ENCODE data around the gene PRR15. TPM values are rescaled to one million over a fixed set of nuclear protein-coding genes. Genes with fewer than 3 reads are reported as not detected.
A peak's percentile ranks its signal among the peaks of the same experiment; 100 is the strongest.
"Not testable (repeated sequence)": the region's sequence is repeated elsewhere in the genome, so short reads cannot be mapped to it uniquely, and the experiment has no call there.

The PRR15 gene
- total RNA-seq, 1 experiment from 2014 or later, result 22.6 TPM

- Histone ChIP-seq H3K36me3 (ENCODE audit: control insufficient read depth, insufficient read depth, low read length) (no peaks in the 10 kb centered on the region), H3K9me3 (no peaks in the 10 kb centered on the region; the same call in 1 of the 2 replicates), H3K4me3 (ENCODE audit: low read depth, low read length) (no peak overlapping the region), H3K4me1 (no peaks in the 10 kb centered on the region), H3K27me3 (replicated peaks; ENCODE audit: control insufficient read depth, insufficient read depth, low read length) (no peaks in the 10 kb centered on the region)
- Mint-ChIP-seq H3K27ac (ENCODE audit: unreplicated experiment) (no peak overlapping the region), H3K4me1 (ENCODE audit: low read depth, unreplicated experiment) (no peaks in the 10 kb centered on the region), H3K27me3 (ENCODE audit: insufficient read depth, unreplicated experiment) (no peaks in the 10 kb centered on the region), H3K4me3 (ENCODE audit: unreplicated experiment) (no peak overlapping the region), H3K9me3 (ENCODE audit: unreplicated experiment) (peaks cover 9% of the 10 kb centered on the region), H3K36me3 (ENCODE audit: insufficient read depth, unreplicated experiment) (no peaks in the 10 kb centered on the region)
- CTCF ChIA-PET, result no interaction called here
- no peak for DNase-seq
- POLR2A ChIA-PET, result no interaction called here
- intact Hi-C loops (cut with micrococcal nuclease; ENCODE audit: unreplicated experiment), result no loop called here
- no peak for TF ChIP-seq CTCF (IDR thresholded peaks at IDR 0.05; ENCODE audit: insufficient read depth in 1 of 2, low read depth in 1 of 2, low read length in 1 of 2, severe bottlenecking in 1 of 2, unreplicated experiment in 1 of 2)
- BruUV-seq (replicated peaks), result no TSS peak
Observed at GRCh38 chr7:29523728-29524127, 39.9 kb upstream of the PRR15 start.

GRCh38 chr7:29527505-29528108, 36.0 kb upstream of the PRR15 start:
- H3K4me1 Mint-ChIP-seq (ENCODE audit: low read depth, unreplicated experiment), result no peaks in the 10 kb centered on the region
- BruUV-seq (replicated peaks), result no TSS peak
- DNase-seq, result no peak
- Histone ChIP-seq H3K36me3 (ENCODE audit: control insufficient read depth, insufficient read depth, low read length) (no peaks in the 10 kb centered on the region), H3K4me1 (no peaks in the 10 kb centered on the region), H3K9me3 (no peaks in the 10 kb centered on the region), H3K4me3 (ENCODE audit: low read depth, low read length) (no peak overlapping the region), H3K27me3 (replicated peaks; ENCODE audit: control insufficient read depth, insufficient read depth, low read length) (no peaks in the 10 kb centered on the region)
- CTCF ChIA-PET, result no interaction called here
- H3K36me3 Mint-ChIP-seq (ENCODE audit: insufficient read depth, unreplicated experiment), result no peaks in the 10 kb centered on the region
- H3K27ac Mint-ChIP-seq (ENCODE audit: unreplicated experiment), result no peak overlapping the region
- no peak for TF ChIP-seq CTCF (IDR thresholded peaks at IDR 0.05; ENCODE audit: insufficient read depth in 1 of 2, low read depth in 1 of 2, low read length in 1 of 2, severe bottlenecking in 1 of 2, unreplicated experiment in 1 of 2)
- intact Hi-C loops (cut with micrococcal nuclease; ENCODE audit: unreplicated experiment), result no loop called here
- H3K9me3 Mint-ChIP-seq (ENCODE audit: unreplicated experiment), result no peaks in the 10 kb centered on the region
- POLR2A ChIA-PET, result no interaction called here
- H3K4me3 Mint-ChIP-seq (ENCODE audit: unreplicated experiment), result no peak overlapping the region
- no peaks in the 10 kb centered on the region for H3K27me3 Mint-ChIP-seq (ENCODE audit: insufficient read depth, unreplicated experiment)

- POLR2A ChIA-PET; H3K4me1 Mint-ChIP-seq (ENCODE audit: low read depth, unreplicated experiment); H3K27ac Mint-ChIP-seq (ENCODE audit: unreplicated experiment); H3K4me1 ChIP-seq; H3K36me3 Mint-ChIP-seq (ENCODE audit: insufficient read depth, unreplicated experiment); H3K36me3 ChIP-seq (ENCODE audit: control insufficient read depth, insufficient read depth, low read length); BruUV-seq (replicated peaks); H3K27me3 ChIP-seq (replicated peaks; ENCODE audit: control insufficient read depth, insufficient read depth, low read length); H3K9me3 Mint-ChIP-seq (ENCODE audit: unreplicated experiment); H3K4me3 ChIP-seq (ENCODE audit: low read depth, low read length); CTCF ChIA-PET; H3K4me3 Mint-ChIP-seq (ENCODE audit: unreplicated experiment); intact Hi-C loops (cut with micrococcal nuclease; ENCODE audit: unreplicated experiment); H3K27me3 Mint-ChIP-seq (ENCODE audit: insufficient read depth, unreplicated experiment); H3K9me3 ChIP-seq: not testable (repeated sequence)
- peak in 1 of 2 experiments; percentile 7 for DNase-seq
Observed at GRCh38 chr7:29528526-29528925, 35.1 kb upstream of the PRR15 start.

GRCh38 chr7:29538389-29538788, 25.2 kb upstream of the PRR15 start:
- H3K36me3 ChIP-seq (ENCODE audit: control insufficient read depth, insufficient read depth, low read length), result no peaks in the 10 kb centered on the region
- Mint-ChIP-seq H3K4me1 (ENCODE audit: low read depth, unreplicated experiment) (peaks cover 11% of the 10 kb centered on the region), H3K36me3 (ENCODE audit: insufficient read depth, unreplicated experiment) (no peaks in the 10 kb centered on the region), H3K27ac (ENCODE audit: unreplicated experiment) (no peak overlapping the region), H3K27me3 (ENCODE audit: insufficient read depth, unreplicated experiment) (no peaks in the 10 kb centered on the region), H3K9me3 (ENCODE audit: unreplicated experiment) (peaks cover 9% of the 10 kb centered on the region), H3K4me3 (ENCODE audit: unreplicated experiment) (no peak overlapping the region)
- no peak overlapping the region for H3K4me3 ChIP-seq (ENCODE audit: low read depth, low read length)
- ChIA-PET CTCF (no interaction called here), POLR2A (interaction anchor here (0.5 kb wide), 1 partner anchor 24 kb away, joined by 3 read pairs; no protein-coding TSS in a partner anchor)
- no peaks in the 10 kb centered on the region for H3K9me3 ChIP-seq
- no peak for TF ChIP-seq CTCF (IDR thresholded peaks at IDR 0.05; ENCODE audit: insufficient read depth in 1 of 2, low read depth in 1 of 2, low read length in 1 of 2, severe bottlenecking in 1 of 2, unreplicated experiment in 1 of 2)
- no peak for DNase-seq
- BruUV-seq (replicated peaks), result no TSS peak
- intact Hi-C loops (cut with micrococcal nuclease; ENCODE audit: unreplicated experiment), result no loop called here
- no peaks in the 10 kb centered on the region for H3K27me3 ChIP-seq (replicated peaks; ENCODE audit: control insufficient read depth, insufficient read depth, low read length)
- no peaks in the 10 kb centered on the region for H3K4me1 ChIP-seq

All from Caco-2 (cell line).